ENCODE data around the gene FBXO30.

Gene FBXO30, protein sequence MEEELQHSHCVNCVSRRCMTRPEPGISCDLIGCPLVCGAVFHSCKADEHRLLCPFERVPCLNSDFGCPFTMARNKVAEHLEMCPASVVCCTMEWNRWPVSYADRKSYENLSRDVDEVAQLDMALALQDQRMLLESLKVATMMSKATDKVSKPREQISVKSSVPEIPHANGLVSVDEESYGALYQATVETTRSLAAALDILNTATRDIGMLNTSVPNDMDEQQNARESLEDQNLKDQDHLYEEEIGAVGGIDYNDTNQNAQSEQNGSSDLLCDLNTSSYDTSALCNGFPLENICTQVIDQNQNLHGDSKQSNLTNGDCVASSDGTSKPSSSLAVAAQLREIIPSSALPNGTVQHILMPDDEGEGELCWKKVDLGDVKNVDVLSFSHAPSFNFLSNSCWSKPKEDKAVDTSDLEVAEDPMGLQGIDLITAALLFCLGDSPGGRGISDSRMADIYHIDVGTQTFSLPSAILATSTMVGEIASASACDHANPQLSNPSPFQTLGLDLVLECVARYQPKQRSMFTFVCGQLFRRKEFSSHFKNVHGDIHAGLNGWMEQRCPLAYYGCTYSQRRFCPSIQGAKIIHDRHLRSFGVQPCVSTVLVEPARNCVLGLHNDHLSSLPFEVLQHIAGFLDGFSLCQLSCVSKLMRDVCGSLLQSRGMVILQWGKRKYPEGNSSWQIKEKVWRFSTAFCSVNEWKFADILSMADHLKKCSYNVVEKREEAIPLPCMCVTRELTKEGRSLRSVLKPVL

DNA sequence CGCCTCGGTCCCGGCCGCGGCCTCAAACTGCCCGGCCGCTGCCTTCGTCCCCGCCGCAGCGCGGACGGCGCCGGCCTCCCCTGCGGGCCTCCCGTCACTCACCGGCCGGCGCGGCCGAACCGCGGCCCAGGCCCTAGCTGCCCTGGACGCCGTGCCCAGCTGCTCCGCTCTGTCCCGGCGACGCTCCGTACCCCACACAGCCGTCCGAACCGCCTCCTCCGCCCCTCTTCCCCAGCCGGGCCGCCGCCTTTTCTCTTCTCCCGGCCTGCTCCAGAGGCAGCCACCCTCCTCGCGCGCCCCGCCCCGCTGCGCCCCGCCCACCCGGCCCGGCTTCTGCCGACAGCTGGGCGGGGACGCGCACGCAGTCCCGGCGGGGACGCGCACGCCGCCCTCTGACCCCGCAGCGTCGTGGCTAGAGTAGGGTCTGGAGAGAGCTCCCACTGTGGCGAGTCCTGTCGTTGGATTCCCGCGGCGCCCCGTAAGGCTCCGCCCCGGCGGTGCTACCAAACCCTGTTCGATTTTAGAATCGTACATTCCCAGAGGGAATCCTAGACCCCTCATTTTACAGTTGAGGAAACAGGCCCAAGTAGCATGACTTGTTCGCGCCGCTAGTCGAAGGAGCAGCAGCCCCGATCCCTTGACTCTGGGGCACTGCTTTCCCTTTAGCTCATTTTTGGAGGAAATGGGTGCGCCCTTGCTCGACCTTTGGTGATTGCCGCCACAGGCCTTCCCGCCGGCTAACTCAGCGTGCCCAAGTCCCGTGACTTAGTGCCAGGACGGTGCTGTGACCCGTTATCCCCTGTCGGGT, at the start of gene FBXO30:
Gene FBXO30, minus strand, starts transcription at position 295 of the 808 bp plus-strand sequence. CDS start 8,390 bp downstream, outside the sequence.
- peak; percentile 65 for DNase-seq

DNA sequence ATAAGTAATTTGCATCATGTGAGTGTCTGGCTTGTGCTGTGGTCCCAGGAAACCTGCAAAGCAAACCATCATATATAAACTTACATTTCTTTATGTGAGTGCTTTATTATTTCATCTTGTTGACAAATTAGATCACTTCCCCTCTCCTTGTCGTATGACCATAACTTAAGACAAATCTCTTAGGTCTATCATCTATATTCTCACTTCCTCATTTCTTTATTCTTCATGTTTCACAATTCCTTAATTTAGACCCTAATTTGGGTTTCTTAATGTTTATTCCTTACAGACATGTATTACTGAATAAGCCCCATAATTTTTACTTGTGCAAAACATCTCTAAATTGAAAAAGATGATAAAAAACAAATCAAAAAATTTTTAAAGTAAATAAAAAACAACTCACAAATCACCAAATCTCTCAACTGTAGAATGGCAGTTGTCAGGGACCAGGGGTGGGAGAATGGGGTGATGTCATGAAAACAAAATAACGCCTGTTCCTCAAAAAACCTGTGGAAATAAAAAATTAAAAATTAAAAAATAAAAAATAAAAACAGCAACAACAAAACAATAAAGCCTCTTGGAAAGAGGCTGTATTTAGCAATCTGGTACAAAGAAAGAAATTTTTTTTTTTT, 49.5 kb upstream of the FBXO30 start:
- no peak for DNase-seq

GRCh38 chr6:145863366-145863765, 48.8 kb upstream of the FBXO30 start:
- no peak for DNase-seq

DNA sequence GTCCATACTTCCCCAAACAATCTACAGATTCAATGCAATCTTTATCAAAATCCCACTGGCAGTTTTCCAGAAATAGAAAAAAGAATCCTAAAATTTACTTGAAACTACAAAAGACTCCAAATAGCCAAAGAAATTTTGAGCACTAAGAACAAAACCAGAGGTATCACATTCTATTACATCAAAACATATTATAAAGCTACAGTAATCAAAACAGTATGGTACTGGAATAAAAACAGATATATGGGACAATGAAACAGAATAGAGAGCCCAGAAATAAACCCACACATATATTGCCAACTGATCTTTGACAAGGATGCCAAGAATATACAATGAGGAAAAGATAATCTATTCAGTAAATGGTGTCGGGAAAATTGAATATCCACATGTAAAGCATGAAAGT, 46.0 kb upstream of the FBXO30 start:
- DNase-seq: no peak

GRCh38 chr6:145850671-145851070, 36.1 kb upstream of the FBXO30 start:
- no peak for DNase-seq

DNA sequence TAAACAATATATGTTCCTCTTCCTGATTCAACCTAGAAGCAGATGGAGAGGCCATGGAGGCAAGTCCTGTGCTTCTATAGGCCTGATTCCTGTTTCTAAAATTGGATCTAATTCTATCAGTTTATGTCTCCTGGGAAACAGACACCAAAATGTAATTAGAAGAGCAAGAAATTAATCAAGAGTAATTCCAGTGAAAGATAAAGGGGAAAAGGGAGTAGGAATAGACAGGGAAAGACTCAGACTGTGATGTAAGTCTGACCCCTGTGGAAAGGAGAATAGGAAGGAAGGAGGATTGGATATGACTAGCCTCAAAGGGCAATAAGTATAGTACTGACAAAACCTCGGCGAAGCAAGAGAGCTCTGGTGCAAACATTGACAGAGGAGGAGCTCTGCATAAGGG, 33.9 kb upstream of the FBXO30 start:
- no peak for DNase-seq

DNA sequence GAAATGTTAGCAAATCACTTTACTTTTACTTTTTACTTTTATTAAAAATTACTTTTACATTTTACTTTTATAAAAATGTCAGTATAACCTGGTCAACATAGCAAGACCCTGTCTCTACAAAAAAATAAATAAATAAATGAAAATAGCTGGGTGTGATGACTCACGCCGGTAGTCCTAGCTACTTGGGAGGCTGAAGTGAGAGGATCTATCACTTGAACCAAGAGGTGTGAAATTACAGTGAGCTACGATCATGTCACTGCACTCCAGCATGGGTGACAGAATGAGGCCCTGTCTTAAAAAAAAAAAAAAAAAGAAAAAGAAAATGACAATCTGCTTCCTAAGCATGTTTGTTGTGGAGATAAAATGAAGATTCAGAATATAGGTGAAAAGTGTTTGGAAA, 31.0 kb upstream of the FBXO30 start:
- DNase-seq: no peak

GRCh38 chr6:145844933-145845540, 30.4 kb upstream of the FBXO30 start:
- no peak for DNase-seq

DNA sequence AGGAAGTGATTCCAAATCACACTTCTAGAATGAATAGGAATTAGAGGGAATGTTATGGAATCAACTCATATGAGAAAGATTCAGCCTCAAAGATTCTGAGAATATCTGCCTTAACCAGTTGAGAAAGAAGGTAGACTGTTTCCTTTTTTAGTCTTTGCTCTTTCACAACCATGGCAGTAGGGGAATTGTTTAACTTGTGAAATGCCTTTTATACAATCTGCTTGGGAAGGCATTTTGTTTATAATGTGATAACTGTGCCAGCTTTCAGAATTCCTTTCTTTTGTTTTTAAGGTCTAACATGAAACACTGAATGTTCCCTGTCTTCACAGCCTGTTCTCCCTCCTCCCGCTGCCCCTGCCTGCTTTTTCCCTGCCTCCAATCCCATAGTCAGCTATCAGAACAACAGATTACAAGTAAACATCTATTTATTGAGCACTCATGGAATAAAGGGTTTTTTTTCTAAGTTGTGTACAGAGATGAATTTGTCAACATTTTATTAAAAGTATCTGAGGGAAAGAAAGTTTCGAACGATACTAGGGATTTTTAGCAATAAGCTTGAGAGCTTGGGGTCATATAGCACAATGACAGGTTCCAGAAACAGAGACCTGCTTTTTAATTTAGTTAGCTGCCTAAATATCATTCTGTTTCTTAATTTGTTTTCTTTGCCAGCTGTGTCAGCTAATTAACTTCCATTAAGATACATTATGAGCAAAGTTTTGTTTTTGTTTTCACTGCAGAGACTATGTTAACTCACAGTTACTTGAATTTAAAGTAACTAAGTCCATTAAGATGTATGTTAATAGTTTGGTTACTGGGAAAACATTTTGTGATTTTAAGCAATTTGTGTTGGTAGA, 28.3 kb upstream of the FBXO30 start:
- no peak for DNase-seq

GRCh38 chr6:145841668-145842067, 27.1 kb upstream of the FBXO30 start:
- DNase-seq: no peak

GRCh38 chr6:145839653-145840052, 25.1 kb upstream of the FBXO30 start:
- no peak for DNase-seq

DNA sequence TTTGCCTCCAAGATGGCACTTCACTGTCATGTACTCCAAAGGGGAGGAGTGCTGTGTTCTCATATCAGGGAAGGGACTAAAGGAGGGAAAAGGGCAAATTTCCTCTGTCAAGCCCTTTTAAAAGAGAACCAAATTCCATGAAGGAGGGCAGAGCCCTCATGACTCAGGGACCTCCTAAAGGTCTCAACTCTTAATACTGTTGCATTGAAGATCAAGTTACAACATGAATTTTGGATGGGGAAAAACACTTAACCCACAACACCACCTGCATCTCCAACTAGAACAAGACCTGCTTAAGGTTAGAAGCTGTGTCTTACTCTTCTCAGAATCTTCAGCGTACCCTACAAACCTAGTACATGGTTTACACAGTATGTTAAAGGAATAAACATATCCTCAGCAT, 23.7 kb upstream of the FBXO30 start:
- no peak for DNase-seq

DNA sequence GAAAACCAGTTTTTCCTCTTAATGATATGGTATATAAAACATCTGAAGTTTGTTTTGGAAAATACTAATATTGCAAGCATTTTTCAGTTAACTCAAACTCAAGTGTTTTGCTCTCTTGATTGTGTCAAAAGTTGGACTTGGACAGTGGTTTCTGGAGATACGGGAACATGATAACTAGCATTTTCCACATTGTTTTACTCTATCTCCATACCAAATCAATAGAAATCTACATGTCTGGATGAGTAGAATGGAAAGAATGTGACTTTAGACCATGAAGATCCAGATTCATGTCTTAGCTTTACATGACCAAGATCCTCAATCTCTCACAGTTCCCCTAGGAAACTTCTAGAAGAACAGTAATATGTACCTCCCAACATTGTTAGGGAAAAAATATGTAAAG, 22.2 kb upstream of the FBXO30 start:
- no peak for DNase-seq

- peak; percentile 19 for DNase-seq
These were observed 21.6 kb upstream of the FBXO30 start for GRCh38 chr6:145836170-145836569.

DNA sequence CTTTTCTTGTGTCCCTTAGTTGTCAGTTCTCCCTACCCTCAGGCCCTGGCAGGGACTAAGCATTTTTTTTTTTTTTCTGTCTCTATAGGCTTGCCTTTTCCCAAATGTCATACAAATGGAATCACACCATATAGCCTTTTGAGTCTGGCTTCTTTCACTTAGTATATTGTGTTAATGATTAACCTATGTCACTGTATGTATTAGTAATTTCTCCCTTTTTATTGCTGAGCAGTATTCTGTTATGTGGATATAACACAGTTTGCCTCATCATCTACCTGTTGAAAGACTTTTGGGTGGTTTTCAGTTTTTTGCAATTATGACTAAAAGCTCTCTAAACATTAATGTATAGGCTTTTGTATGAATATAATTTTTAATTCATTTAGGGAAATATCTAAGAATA, 16.0 kb upstream of the FBXO30 start:
- DNase-seq: no peak

DNA sequence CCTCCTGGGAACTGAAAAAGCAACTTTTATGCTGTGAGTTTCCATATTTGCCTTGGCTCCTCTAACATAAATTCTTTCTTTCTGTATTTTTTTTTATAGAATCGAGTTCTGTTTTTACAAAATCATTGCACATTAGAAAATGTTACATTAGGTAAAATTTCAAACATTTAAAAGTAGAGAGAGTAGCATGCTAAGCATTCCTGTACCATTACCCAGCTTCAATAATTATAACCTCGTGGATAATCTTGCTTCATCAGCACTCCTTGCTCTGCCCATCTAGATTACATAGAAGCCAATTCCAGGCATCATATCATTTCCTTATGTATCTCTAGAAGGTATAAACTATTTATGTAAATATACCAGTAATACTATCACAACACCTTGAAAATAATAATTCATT, 15.4 kb upstream of the FBXO30 start:
- DNase-seq: no peak

GRCh38 chr6:145829102-145829501, 14.5 kb upstream of the FBXO30 start:
- DNase-seq: no peak

DNA sequence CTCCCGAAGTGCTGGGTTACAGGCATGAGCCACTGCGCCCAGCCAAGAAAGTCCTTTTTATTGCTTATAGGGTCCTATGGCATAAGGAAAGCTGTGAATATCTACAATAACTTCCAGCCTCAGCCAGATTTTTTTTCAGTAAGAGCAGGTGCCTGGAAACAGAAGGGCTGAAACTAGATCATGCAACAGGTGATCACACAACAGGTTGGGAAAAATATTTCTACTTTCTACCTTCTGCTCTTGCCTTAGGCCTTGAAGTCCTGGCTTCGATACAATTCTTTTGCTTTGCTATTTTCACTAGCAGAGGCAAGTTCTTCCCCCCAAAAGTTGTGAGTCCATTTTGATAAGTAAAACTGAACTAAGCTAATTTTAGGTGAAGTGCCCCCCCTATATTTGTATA, 9.7 kb upstream of the FBXO30 start:
- DNase-seq: no peak

- DNase-seq: no peak
These were observed 8.8 kb upstream of the FBXO30 start for GRCh38 chr6:145823328-145823944.

DNA sequence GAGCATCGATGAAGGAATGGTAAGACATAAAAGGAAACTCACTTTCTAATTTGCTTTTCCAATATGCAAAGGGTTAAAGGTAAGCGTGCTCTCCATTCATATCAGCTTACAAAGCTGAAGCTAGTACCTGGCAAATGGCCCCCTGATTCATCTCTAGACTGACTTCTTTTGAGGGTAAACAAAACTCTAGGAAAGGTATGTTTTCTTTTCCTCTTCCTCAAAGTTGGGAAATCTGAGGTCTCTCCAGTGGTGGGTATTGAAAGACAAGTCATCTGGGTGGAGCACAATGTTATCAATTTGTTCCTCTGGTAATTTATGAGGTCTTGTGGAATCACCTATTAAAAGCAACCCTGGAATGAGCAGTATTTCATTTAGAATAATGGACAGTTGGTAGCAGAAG, 7.9 kb upstream of the FBXO30 start:
- DNase-seq: no peak

- no peak for DNase-seq
These were observed 5.4 kb upstream of the FBXO30 start for GRCh38 chr6:145819994-145820393.

Data from kidney glomerular epithelial cell (primary cell).